Measurements from ENCODE around the gene MBD4.
"Not testable (repeated sequence)": the region's sequence is repeated elsewhere in the genome, so short reads cannot be mapped to it uniquely, and the experiment has no call there.

The MBD4 gene

GRCh38 chr3:129409541-129409940 lies 30.2 kb downstream of the MBD4 start:
- DNase-seq (ENCODE audit: low read depth, low spot score), result no peak

- DNase-seq (ENCODE audit: low read depth, low spot score), result no peak
Observed at GRCh38 chr3:129404610-129405009, 35.1 kb downstream of the MBD4 start.

- no peak for DNase-seq (ENCODE audit: low read depth, low spot score)
Observed at GRCh38 chr3:129404130-129404529, 35.6 kb downstream of the MBD4 start.

GRCh38 chr3:129403450-129403849 lies 36.3 kb downstream of the MBD4 start:
- DNase-seq (ENCODE audit: low read depth, low spot score), result no peak

GRCh38 chr3:129402616-129403015 lies 37.1 kb downstream of the MBD4 start:
- no peak for DNase-seq (ENCODE audit: low read depth, low spot score)

- DNase-seq (ENCODE audit: low read depth, low spot score), result no peak
Observed at GRCh38 chr3:129402210-129402609, 37.5 kb downstream of the MBD4 start.

- DNase-seq (ENCODE audit: low read depth, low spot score), result no peak
Observed at GRCh38 chr3:129399895-129400357, 39.8 kb downstream of the MBD4 start.

GRCh38 chr3:129399145-129399894 lies 40.4 kb downstream of the MBD4 start:
- DNase-seq (ENCODE audit: low read depth, low spot score), result peak; percentile 60

GRCh38 chr3:129398803-129399144 lies 41.0 kb downstream of the MBD4 start:
- no peak for DNase-seq (ENCODE audit: low read depth, low spot score)

GRCh38 chr3:129393760-129394564 lies 45.8 kb downstream of the MBD4 start:
- not testable (repeated sequence) for DNase-seq (ENCODE audit: low read depth, low spot score)

- no peak for DNase-seq (ENCODE audit: low read depth, low spot score)
Observed at GRCh38 chr3:129393271-129393670, 46.5 kb downstream of the MBD4 start.

- not testable (repeated sequence) for DNase-seq (ENCODE audit: low read depth, low spot score)
Observed at GRCh38 chr3:129392106-129392887, 47.5 kb downstream of the MBD4 start.

GRCh38 chr3:129391583-129391982 lies 48.2 kb downstream of the MBD4 start:
- DNase-seq (ENCODE audit: low read depth, low spot score), result not testable (repeated sequence)

- no peak for DNase-seq (ENCODE audit: low read depth, low spot score)
Observed at GRCh38 chr3:129389572-129389937, 50.2 kb downstream of the MBD4 start.

GRCh38 chr3:129388791-129389571 lies 50.8 kb downstream of the MBD4 start:
- not testable (repeated sequence) for DNase-seq (ENCODE audit: low read depth, low spot score)

- no peak for DNase-seq (ENCODE audit: low read depth, low spot score)
Observed at GRCh38 chr3:129387487-129387886, 52.3 kb downstream of the MBD4 start.

- no peak for DNase-seq (ENCODE audit: low read depth, low spot score)
Observed at GRCh38 chr3:129386984-129387383, 52.8 kb downstream of the MBD4 start.

GRCh38 chr3:129385507-129385906 lies 54.2 kb downstream of the MBD4 start:
- DNase-seq (ENCODE audit: low read depth, low spot score), result not testable (repeated sequence)

GRCh38 chr3:129384594-129385323 lies 55.0 kb downstream of the MBD4 start:
- DNase-seq (ENCODE audit: low read depth, low spot score), result no peak

- not testable (repeated sequence) for DNase-seq (ENCODE audit: low read depth, low spot score)
Observed at GRCh38 chr3:129384103-129384502, 55.6 kb downstream of the MBD4 start.
